Hepatocyte (in vitro differentiated cells): ENCODE measurements around the gene MSRB1. TPM values are rescaled to one million over a fixed set of nuclear protein-coding genes. Genes with fewer than 3 reads are reported as not detected.
A peak's percentile ranks its signal among the peaks of the same experiment; 100 is the strongest.
"Not testable (repeated sequence)": the region's sequence is repeated elsewhere in the genome, so short reads cannot be mapped to it uniquely, and the experiment has no call there.

Experiments used
- DNase-seq: peaks from one replicate; pipeline ENCODE4 v3.0.0-alpha.2; 2016; ENCODE audit warnings: low spot score
- H2AFZ ChIP-seq: fragments of 200-600 bp; sonication (generic); 2 replicates; pipeline ENCODE4 v1.6.0; 2016; ENCODE audit warnings: antibody characterized with exemption, mild to moderate bottlenecking
- H3K27ac ChIP-seq: fragments of 200-600 bp; sonication (generic); 2 replicates; pipeline ENCODE4 v1.5.1; 2016; ENCODE audit warnings: mild to moderate bottlenecking
- H3K27me3 ChIP-seq: fragments of 200-600 bp; sonication (generic); 2 replicates; pipeline ENCODE4 v1.6.1; 2016
- H3K36me3 ChIP-seq: fragments of 200-600 bp; sonication (generic); replicated peaks from 2 replicates; pipeline ENCODE4 v1.5.1; 2016; ENCODE audit warnings: low read depth; ENCODE audit not compliant: insufficient read depth
- H3K4me1 ChIP-seq: fragments of 200-600 bp; sonication (generic); 2 replicates; pipeline ENCODE4 v1.5.1; 2016; ENCODE audit warnings: mild to moderate bottlenecking, moderate library complexity; ENCODE audit not compliant: insufficient read depth
- H3K4me2 ChIP-seq: fragments of 200-600 bp; sonication (generic); 2 replicates; pipeline ENCODE4 v1.6.0; 2016
- H3K4me3 ChIP-seq: fragments of 200-600 bp; sonication (generic); 2 replicates; pipeline ENCODE4 v1.5.1; 2016; ENCODE audit warnings: mild to moderate bottlenecking
- H3K79me2 ChIP-seq: fragments of 200-600 bp; sonication (generic); 2 replicates; pipeline ENCODE4 v1.6.0; 2017; ENCODE audit warnings: mild to moderate bottlenecking
- H3K9me2 ChIP-seq: fragments of 200-600 bp; sonication (generic); replicated peaks from 2 replicates; pipeline ENCODE4 v1.6.0; 2017; ENCODE audit warnings: mild to moderate bottlenecking; ENCODE audit not compliant: insufficient read depth
- H3K9me3 ChIP-seq: fragments of 200-600 bp; sonication (generic); 2 replicates; pipeline ENCODE4 v1.5.1; 2016; ENCODE audit warnings: low read depth, mild to moderate bottlenecking
- H4K20me1 ChIP-seq: fragments of 200-600 bp; sonication (generic); 2 replicates; pipeline ENCODE4 v1.6.0; 2016; ENCODE audit warnings: mild to moderate bottlenecking; ENCODE audit not compliant: insufficient read depth, poor library complexity, severe bottlenecking
- CTCF ChIP-seq: fragments of 200-600 bp; sonication (generic); IDR thresholded peaks from 2 replicates; pipeline ENCODE4 v1.5.1; 2016; ENCODE audit warnings: antibody characterized with exemption, mild to moderate bottlenecking; ENCODE audit not compliant: poor library complexity
- EZH2 ChIP-seq: fragments of 200-600 bp; sonication (generic); IDR thresholded peaks from 2 replicates; pipeline ENCODE4 v1.6.1; 2016; ENCODE audit warnings: antibody characterized with exemption, mild to moderate bottlenecking, borderline replicate concordance
- EZH2phosphoT487 ChIP-seq: fragments of 200-600 bp; sonication (generic); IDR thresholded peaks from one replicate; pipeline ENCODE4 v1.6.1; 2018; ENCODE audit warnings: antibody characterized with exemption, mild to moderate bottlenecking, low read depth, moderate library complexity; ENCODE audit not compliant: unreplicated experiment, severe bottlenecking
- WGBS: methylation state at CpG from one replicate; pipeline ENCODE4 v1.1.6; 2016; ENCODE audit warnings: low lambda C conversion rate; ENCODE audit errors: missing lambda C conversion rate; 5-methylcytosine and 5-hydroxymethylcytosine counted together
- polyA plus RNA-seq: library from polyadenylated mRNA; unstranded; fragments of >200 nt; fragmentation: Nextera tagmentation; extraction: Ambion mirVana; gene quantifications from 2 replicates; pipeline ENCODE4 v1.2.1, GENCODE V29; 2016
- total RNA-seq: library from RNA; depleted of rRNA; stranded (reverse); fragments of >200 nt; gene quantifications from 2 replicates; pipeline ENCODE4 v1.2.3, GENCODE V29; 2014

Gene MSRB1
- total and polyA plus RNA-seq, 2 experiments from 2014 or later, result 31.3 to 62.4 TPM

GRCh38 chr16:1900452-1900774 is 42.6 kb downstream of the MSRB1 start:
- Histone ChIP-seq H3K9me2 (no peaks in the 10 kb centered on the region), H3K4me3 (no peak overlapping the region), H3K4me2 (peak overlapping the region; percentile 56), H3K36me3 (no peaks in the 10 kb centered on the region), H3K79me2 (no peaks in the 10 kb centered on the region), H2AFZ (no peak overlapping the region), H3K27ac (no peak overlapping the region), H4K20me1 (no peaks in the 10 kb centered on the region), H3K27me3 (no peaks in the 10 kb centered on the region), H3K4me1 (peaks cover 3% of the 10 kb centered on the region), H3K9me3 (no peaks in the 10 kb centered on the region)
- 64% methylated on average over 9 of the region's 9 CpGs for WGBS
- TF ChIP-seq CTCF (no peak), EZH2phosphoT487 (no peak), EZH2 (no peak)
- DNase-seq, result no peak

GRCh38 chr16:1899641-1900451 is 43.2 kb downstream of the MSRB1 start:
- Histone ChIP-seq H4K20me1 (no peaks in the 10 kb centered on the region), H3K27ac (no peak overlapping the region), H3K27me3 (no peaks in the 10 kb centered on the region), H2AFZ (no peak overlapping the region), H3K4me2 (peak overlapping the region; percentile 56), H3K4me3 (no peak overlapping the region), H3K9me2 (no peaks in the 10 kb centered on the region), H3K79me2 (no peaks in the 10 kb centered on the region), H3K9me3 (no peaks in the 10 kb centered on the region), H3K36me3 (no peaks in the 10 kb centered on the region), H3K4me1 (peaks cover 3% of the 10 kb centered on the region)
- 82% methylated on average over 16 of the region's 16 CpGs for WGBS
- DNase-seq, result peak; percentile 64
- TF ChIP-seq CTCF, result no peak
- no peak for TF ChIP-seq EZH2

GRCh38 chr16:1897692-1898091 is 45.3 kb downstream of the MSRB1 start:
- WGBS, result 92% methylated on average over 2 of the region's 2 CpGs
- not testable (repeated sequence) for H3K9me2 ChIP-seq, H3K27me3 ChIP-seq, H2AFZ ChIP-seq, DNase-seq, H3K4me3 ChIP-seq, H3K9me3 ChIP-seq, H3K27ac ChIP-seq, H3K4me2 ChIP-seq, H3K79me2 ChIP-seq, H4K20me1 ChIP-seq, H3K36me3 ChIP-seq, H3K4me1 ChIP-seq

GRCh38 chr16:1895949-1896675 is 46.9 kb downstream of the MSRB1 start:
- H2AFZ ChIP-seq, result no peak overlapping the region
- H4K20me1 ChIP-seq, result no peaks in the 10 kb centered on the region
- WGBS, result 84% methylated on average over 23 of the region's 27 CpGs
- no peaks in the 10 kb centered on the region for H3K36me3 ChIP-seq
- peaks cover 3% of the 10 kb centered on the region for H3K4me1 ChIP-seq
- TF ChIP-seq EZH2 (no peak), CTCF (no peak), EZH2phosphoT487 (no peak)
- no peak for DNase-seq
- H3K79me2 ChIP-seq, result no peaks in the 10 kb centered on the region
- H3K27me3 ChIP-seq, result peaks cover 8% of the 10 kb centered on the region
- H3K4me3 ChIP-seq, result no peak overlapping the region
- no peaks in the 10 kb centered on the region for H3K9me3 ChIP-seq
- no peak overlapping the region for H3K27ac ChIP-seq
- H3K9me2 ChIP-seq, result no peaks in the 10 kb centered on the region
- H3K4me2 ChIP-seq, result no peak overlapping the region
